SU-DHL-6 (cell line): ENCODE data around the gene AJM1.
"Not testable (repeated sequence)": the region's sequence is repeated elsewhere in the genome, so short reads cannot be mapped to it uniquely, and the experiment has no call there.

Source experiments
- H2AFZ ChIP-seq: fragments of 200-600 bp; sonication (generic); 2 replicates; pipeline ENCODE4 v1.6.1; 2014; ENCODE audit warnings: low read depth, mild to moderate bottlenecking, moderate library complexity, mixed read lengths, antibody characterized with exemption, low read length; ENCODE audit not compliant: severe bottlenecking
- H3F3A ChIP-seq: fragments of 200-600 bp; shearing (Covaris generic); 2 replicates; pipeline ENCODE4 v1.6.0; 2016; ENCODE audit warnings: antibody characterized with exemption, mild to moderate bottlenecking; ENCODE audit not compliant: insufficient read depth
- H3K27ac ChIP-seq: fragments of 200-600 bp; sonication (generic); 2 replicates; pipeline ENCODE4 v1.5.1; 2016; ENCODE audit warnings: low read depth, mild to moderate bottlenecking, low read length, moderate library complexity, mixed read lengths
- H3K27me3 ChIP-seq: fragments of 200-600 bp; sonication (generic), shearing (Covaris generic); 2 replicates; pipeline ENCODE4 v1.6.0; 2014; ENCODE audit warnings: mild to moderate bottlenecking, low read length
- H3K36me3 ChIP-seq: fragments of 200-600 bp; sonication (generic); 2 replicates; pipeline ENCODE4 v1.6.1; 2014; ENCODE audit warnings: mild to moderate bottlenecking, low read length, mixed read lengths
- H3K4me2 ChIP-seq: fragments of 300-600, 200-600 bp; shearing (Covaris generic), sonication (generic); 2 replicates; pipeline ENCODE4 v1.6.0; 2014; ENCODE audit warnings: low read length, low read depth, mild to moderate bottlenecking; ENCODE audit not compliant: poor library complexity, severe bottlenecking
- H3K4me3 ChIP-seq: fragments of 200-600 bp; sonication (generic); 2 replicates; pipeline ENCODE4 v1.5.1; 2014; ENCODE audit warnings: antibody characterized with exemption, low read length, mild to moderate bottlenecking, mixed read lengths; ENCODE audit not compliant: insufficient read depth, poor library complexity, severe bottlenecking
- H3K79me2 ChIP-seq: fragments of 200-600 bp; sonication (generic); 2 replicates; pipeline ENCODE4 v1.6.1; 2014; ENCODE audit warnings: mild to moderate bottlenecking, low read length, moderate library complexity; ENCODE audit not compliant: insufficient read depth
- H3K9ac ChIP-seq: fragments of 200-600 bp; sonication (generic); 2 replicates; pipeline ENCODE4 v1.7.0; 2014; ENCODE audit warnings: mild to moderate bottlenecking, low read length
- H3K9me2 ChIP-seq: fragments of 200-600 bp; sonication (generic); replicated peaks from 2 replicates; pipeline ENCODE4 v1.6.1; 2014; ENCODE audit warnings: low read length; ENCODE audit not compliant: insufficient read depth
- H3K9me3 ChIP-seq: fragments of 200-600 bp; sonication (generic); 2 replicates; pipeline ENCODE4 v1.6.1; 2014; ENCODE audit warnings: low read length, mixed read lengths; ENCODE audit not compliant: insufficient read depth
- H4K20me1 ChIP-seq: fragments of 200-600 bp; sonication (generic); 2 replicates; pipeline ENCODE4 v1.6.1; 2014; ENCODE audit warnings: low read depth, mild to moderate bottlenecking, antibody characterized with exemption, low read length, moderate library complexity, mixed read lengths
- CTCF ChIP-seq: fragments of 200-600 bp; sonication (generic); IDR thresholded peaks from one replicate; pipeline ENCODE4 v1.5.1; 2017; ENCODE audit warnings: antibody characterized with exemption, mild to moderate bottlenecking, low read length, moderate library complexity; ENCODE audit not compliant: insufficient read depth, poor library complexity, severe bottlenecking
- EZH2phosphoT487 ChIP-seq: fragments of 200-600 bp; sonication (generic), shearing (Covaris generic); conservative IDR thresholded peaks from 2 replicates; pipeline ENCODE4 v1.6.1; 2018; ENCODE audit warnings: mild to moderate bottlenecking, antibody characterized with exemption, low read length, moderate library complexity, mixed read lengths

Gene AJM1

GRCh38 chr9:136831002-136831719, 11.1 kb upstream of the AJM1 start:
- TF ChIP-seq CTCF: no peak
- Histone ChIP-seq H3K4me3 (no peak overlapping the region), H3K9me2 (no peaks in the 10 kb centered on the region), H3K27ac (no peak overlapping the region), H3K4me2 (no peak overlapping the region), H3K9ac (no peak overlapping the region), H4K20me1 (no peaks in the 10 kb centered on the region), H3K36me3 (no peaks in the 10 kb centered on the region), H3K27me3 (no peaks in the 10 kb centered on the region), H3K9me3 (no peaks in the 10 kb centered on the region), H3K79me2 (no peaks in the 10 kb centered on the region), H3F3A (no peaks in the 10 kb centered on the region), H2AFZ (no peak overlapping the region)

GRCh38 chr9:136831720-136832104, 10.6 kb upstream of the AJM1 start:
- Histone ChIP-seq H3K27ac (no peak overlapping the region), H3K9ac (no peak overlapping the region), H3K27me3 (no peaks in the 10 kb centered on the region), H3K36me3 (no peaks in the 10 kb centered on the region), H3K4me2 (no peak overlapping the region), H3K9me2 (no peaks in the 10 kb centered on the region), H3F3A (no peaks in the 10 kb centered on the region), H2AFZ (no peak overlapping the region), H3K79me2 (no peaks in the 10 kb centered on the region), H3K9me3 (no peaks in the 10 kb centered on the region), H3K4me3 (no peak overlapping the region), H4K20me1 (no peaks in the 10 kb centered on the region)
- TF ChIP-seq CTCF: no peak
- TF ChIP-seq EZH2phosphoT487: no peak

- no peak overlapping the region for H3K27ac ChIP-seq
- H3K4me2 ChIP-seq: no peak overlapping the region
- H3K9me3 ChIP-seq: no peaks in the 10 kb centered on the region
- H2AFZ ChIP-seq: no peak overlapping the region
- H3K9ac ChIP-seq: no peak overlapping the region
- no peaks in the 10 kb centered on the region for H3K79me2 ChIP-seq
- H4K20me1 ChIP-seq: no peaks in the 10 kb centered on the region
- no peak overlapping the region for H3K4me3 ChIP-seq
- no peaks in the 10 kb centered on the region for H3F3A ChIP-seq
- no peaks in the 10 kb centered on the region for H3K27me3 ChIP-seq
- no peak for TF ChIP-seq CTCF
- no peak for TF ChIP-seq EZH2phosphoT487
- H3K9me2 ChIP-seq: no peaks in the 10 kb centered on the region
- no peaks in the 10 kb centered on the region for H3K36me3 ChIP-seq
Observed at GRCh38 chr9:136832581-136832980, 9.7 kb upstream of the AJM1 start.

GRCh38 chr9:136833381-136834048, 8.8 kb upstream of the AJM1 start:
- not testable (repeated sequence) for H3K9me3 ChIP-seq, H3F3A ChIP-seq, H3K4me2 ChIP-seq, H3K27me3 ChIP-seq, H3K36me3 ChIP-seq, H3K27ac ChIP-seq, H3K9me2 ChIP-seq, H3K9ac ChIP-seq, H3K79me2 ChIP-seq, H2AFZ ChIP-seq, H4K20me1 ChIP-seq, H3K4me3 ChIP-seq
